ENCODE data around the gene IGF1R. TPM values are rescaled to one million over a fixed set of nuclear protein-coding genes. Genes with fewer than 3 reads are reported as not detected.

Gene IGF1R
- total RNA-seq, 1 donor from 2014 or later, result 37.4 TPM

- DNase-seq, result no peak
Measured at GRCh38 chr15:98706986-98707385, 58.6 kb downstream of the IGF1R start.

GRCh38 chr15:98708037-98708590 is 59.8 kb downstream of the IGF1R start:
- no peak for DNase-seq

- DNase-seq, result no peak
Measured at GRCh38 chr15:98711810-98712209, 63.5 kb downstream of the IGF1R start.

GRCh38 chr15:98712845-98713584 is 64.7 kb downstream of the IGF1R start:
- no peak for DNase-seq

GRCh38 chr15:98713585-98714001 is 65.3 kb downstream of the IGF1R start:
- DNase-seq, result no peak

- no peak for DNase-seq
Measured at GRCh38 chr15:98714922-98715321, 66.6 kb downstream of the IGF1R start.

GRCh38 chr15:98715401-98715800 is 67.1 kb downstream of the IGF1R start:
- no peak for DNase-seq

GRCh38 chr15:98715890-98716443 is 67.6 kb downstream of the IGF1R start:
- no peak for DNase-seq

GRCh38 chr15:98717371-98717770 is 69.0 kb downstream of the IGF1R start:
- DNase-seq, result no peak

- no peak for DNase-seq
Measured at GRCh38 chr15:98717942-98718341, 69.6 kb downstream of the IGF1R start.

GRCh38 chr15:98718426-98719136 is 70.2 kb downstream of the IGF1R start:
- DNase-seq, result no peak

GRCh38 chr15:98719137-98719740 is 70.9 kb downstream of the IGF1R start:
- DNase-seq, result no peak

GRCh38 chr15:98720031-98720430 is 71.7 kb downstream of the IGF1R start:
- DNase-seq, result no peak

GRCh38 chr15:98720577-98721565 is 72.5 kb downstream of the IGF1R start:
- no peak for DNase-seq

- DNase-seq, result no peak
Measured at GRCh38 chr15:98722209-98722608, 73.9 kb downstream of the IGF1R start.

- DNase-seq, result no peak
Measured at GRCh38 chr15:98722645-98723044, 74.3 kb downstream of the IGF1R start.

- DNase-seq, result no peak
Measured at GRCh38 chr15:98723195-98723594, 74.9 kb downstream of the IGF1R start.

- no peak for DNase-seq
Measured at GRCh38 chr15:98724048-98724447, 75.7 kb downstream of the IGF1R start.

- no peak for DNase-seq
Measured at GRCh38 chr15:98724494-98724893, 76.2 kb downstream of the IGF1R start.

- no peak for DNase-seq
Measured at GRCh38 chr15:98725874-98726273, 77.5 kb downstream of the IGF1R start.

Data from occipital lobe (tissue), 2 donors.